ENCODE results near the gene CGB2. TPM values are rescaled to one million over a fixed set of nuclear protein-coding genes. Genes with fewer than 3 reads are reported as not detected.
A peak's percentile ranks its signal among the peaks of the same experiment; 100 is the strongest.

CGB2 gene
- total RNA-seq, 1 donor from 2014 or later = not detected

- ATAC-seq (ENCODE audit: low read depth) (no peak), DNase-seq (no peak)
- peaks cover 37% of the 10 kb centered on the region for H3K4me1 Mint-ChIP-seq
- POLR2A ChIA-PET = interaction anchor here (0.5 to 3.6 kb wide), 7 partner anchors 9 to 453 kb away, joined by 3 to 51 read pairs (median 10); partner anchors contain the start of genes FTL and PPP1R15A
- CTCF ChIA-PET = interaction anchor here (1.0 to 2.6 kb wide), 4 partner anchors 12 to 204 kb away, joined by 3 to 18 read pairs (median 6); no protein-coding TSS in a partner anchor
- intact Hi-C loops (cut with micrococcal nuclease) = loop anchor here (2.0 to 10.0 kb wide), 7 partner anchors 21 to 883 kb away; partner anchors contain the start of genes AKT1S1, BAX, C19orf73 and CA11
- no peaks in the 10 kb centered on the region for H3K9me3 Mint-ChIP-seq
- no peak for TF ChIP-seq CTCF (IDR thresholded peaks at IDR 0.05)
- H3K36me3 Mint-ChIP-seq (ENCODE audit: low read depth) = peaks cover 26% of the 10 kb centered on the region
- H3K4me3 Mint-ChIP-seq = peak overlapping the region; percentile 97
- H3K27ac Mint-ChIP-seq = peak overlapping the region; percentile 97
- H3K27me3 Mint-ChIP-seq = no peaks in the 10 kb centered on the region
Measured at GRCh38 chr19:48991873-48992580, 39.7 kb upstream of the CGB2 start.

GRCh38 chr19:48992581-48993174, 39.0 kb upstream of the CGB2 start:
- peak overlapping the region; percentile 97 for H3K4me3 Mint-ChIP-seq
- no peaks in the 10 kb centered on the region for H3K27me3 Mint-ChIP-seq
- ATAC-seq (ENCODE audit: low read depth) (no peak), DNase-seq (no peak)
- no peak for TF ChIP-seq CTCF (IDR thresholded peaks at IDR 0.05)
- ChIA-PET POLR2A (interaction anchor here (0.5 to 3.6 kb wide), 29 partner anchors 10 to 851 kb away, joined by 3 to 51 read pairs (median 5); partner anchors contain the start of genes FTL, NUCB1, PPP1R15A and PRMT1), CTCF (interaction anchor here (0.9 to 2.6 kb wide), 11 partner anchors 11 to 206 kb away, joined by 3 to 18 read pairs (median 4); partner anchors contain the start of gene CGB7)
- no peaks in the 10 kb centered on the region for H3K9me3 Mint-ChIP-seq
- peaks cover 34% of the 10 kb centered on the region for H3K4me1 Mint-ChIP-seq
- peak overlapping the region; percentile 97 for H3K27ac Mint-ChIP-seq
- intact Hi-C loops (cut with micrococcal nuclease) = loop anchor here (1.0 to 10.0 kb wide), 11 partner anchors 16 to 882 kb away; partner anchors contain the start of genes AKT1S1, BAX, C19orf73 and CA11
- H3K36me3 Mint-ChIP-seq (ENCODE audit: low read depth) = peaks cover 24% of the 10 kb centered on the region

GRCh38 chr19:48993175-48994034, 38.3 kb upstream of the CGB2 start, which contains the start of the genes GYS1 and RUVBL2:
GYS1 (minus strand) TSS chr19:48993309; CDS start chr19:48993112, 197 bp downstream.
RUVBL2 (plus strand) TSS chr19:48993887; CDS start chr19:48993912, 25 bp downstream.
- peaks cover 21% of the 10 kb centered on the region for H3K36me3 Mint-ChIP-seq (ENCODE audit: low read depth)

GRCh38 chr19:48994035-48994386, 37.7 kb upstream of the CGB2 start:
- TF ChIP-seq CTCF (IDR thresholded peaks at IDR 0.05) = no peak
- Mint-ChIP-seq H3K4me1 (peaks cover 33% of the 10 kb centered on the region), H3K9me3 (no peaks in the 10 kb centered on the region), H3K27ac (peak overlapping the region; percentile 97), H3K36me3 (ENCODE audit: low read depth) (peaks cover 15% of the 10 kb centered on the region), H3K27me3 (no peaks in the 10 kb centered on the region), H3K4me3 (peak overlapping the region; percentile 97)
- ATAC-seq (ENCODE audit: low read depth) (no peak), DNase-seq (no peak)
- intact Hi-C loops (cut with micrococcal nuclease) = loop anchor here (10.0 kb wide), 3 partner anchors 121 to 881 kb away; partner anchors contain the start of genes AKT1S1, C19orf73, LIN7B and PPFIA3
- ChIA-PET CTCF (interaction anchor here (0.7 to 1.5 kb wide), 10 partner anchors 10 to 875 kb away, joined by 3 to 10 read pairs (median 4); no protein-coding TSS in a partner anchor), POLR2A (interaction anchor here (0.5 to 3.6 kb wide), 35 partner anchors 11 to 738 kb away, joined by 3 to 51 read pairs (median 5); partner anchors contain the start of genes ALDH16A1, CARD8, CD37 and FTL)

More at GRCh38 chr19:48993175-48994034, 38.3 kb upstream of the CGB2 start, which contains the start of the genes GYS1 and RUVBL2:
- ATAC-seq (ENCODE audit: low read depth) = peak; percentile 92
- DNase-seq = peak; percentile 96
- ChIA-PET POLR2A (interaction anchor here (0.5 to 3.6 kb wide), 48 partner anchors 10 to 850 kb away, joined by 3 to 51 read pairs (median 4); partner anchors contain the start of genes ALDH16A1, BAX, BCAT2 and CARD8), CTCF (interaction anchor here (0.6 to 2.6 kb wide), 17 partner anchors 10 to 876 kb away, joined by 3 to 18 read pairs (median 3); partner anchors contain the start of gene CGB7)
- TF ChIP-seq CTCF (IDR thresholded peaks at IDR 0.05) = peak; percentile 94
- peak within 1 kb of the TSS; percentile 97 for H3K27ac Mint-ChIP-seq
- peak within 1 kb of the TSS; percentile 97 for H3K4me3 Mint-ChIP-seq
- intact Hi-C loops (cut with micrococcal nuclease) = loop anchor here (1.0 to 10.0 kb wide), 11 partner anchors 17 to 881 kb away; partner anchors contain the start of genes AKT1S1, BAX, C19orf73 and CA11
- H3K9me3 Mint-ChIP-seq = no peaks in the 10 kb centered on the region
- H3K27me3 Mint-ChIP-seq = no peaks in the 10 kb centered on the region
- peaks cover 33% of the 10 kb centered on the region for H3K4me1 Mint-ChIP-seq
